NCI-H146 (cell line): Measurements from ENCODE around the gene KLHL14.
"Not testable (repeated sequence)": the region's sequence is repeated elsewhere in the genome, so short reads cannot be mapped to it uniquely, and the experiment has no call there.

ENCODE experiments used
- DNase-seq: peaks from one replicate; lab custom pipeline; 2025; lab: John Stamatoyannopoulos, UW

Gene KLHL14

DNA sequence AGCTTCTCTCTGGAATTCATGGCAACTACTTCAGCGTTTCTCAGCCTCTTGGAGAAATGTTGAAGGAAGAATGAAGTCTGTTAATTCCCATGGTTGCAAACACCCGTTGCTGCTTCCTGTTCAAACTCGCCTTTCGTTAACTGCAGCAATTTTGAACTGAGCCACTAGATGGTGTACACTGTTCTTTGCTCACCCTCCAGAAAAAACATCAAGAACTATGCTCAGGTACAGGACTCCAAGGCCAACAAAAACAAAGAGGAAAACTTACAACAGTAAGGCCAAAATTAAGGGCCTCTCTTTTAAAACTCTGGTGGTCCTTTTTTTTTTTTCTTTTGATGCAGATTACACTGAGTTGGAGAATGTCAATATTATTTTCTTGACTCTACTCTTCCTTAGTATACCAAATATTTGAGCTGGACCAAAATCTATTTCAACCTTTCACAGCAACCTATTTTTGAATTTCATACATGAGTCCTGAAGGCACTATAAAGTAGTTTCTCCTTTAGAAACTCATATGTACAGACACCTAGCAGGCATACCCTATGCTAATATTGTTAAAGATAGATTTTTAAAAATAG is 58.2 kb downstream of the KLHL14 start:
- DNase-seq, result peak; percentile 77

DNA sequence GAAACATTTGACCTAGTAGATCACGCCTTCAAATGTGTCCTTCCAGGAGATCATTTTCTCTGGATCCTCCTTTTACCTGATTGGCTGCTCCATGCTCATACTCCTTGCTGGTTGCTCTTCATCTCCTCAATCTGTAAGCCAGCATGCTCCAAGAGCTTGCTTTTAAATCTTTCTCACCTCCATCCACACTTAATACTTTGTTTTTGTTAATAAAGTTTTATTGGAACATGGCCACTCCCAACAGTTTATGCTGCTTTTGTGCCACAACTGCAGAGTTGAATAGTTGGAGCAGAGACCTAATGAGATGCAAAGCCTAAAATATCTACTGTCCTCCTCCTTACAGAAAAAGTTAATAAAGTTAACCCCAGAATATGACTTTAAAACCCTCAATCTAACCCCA is 60.0 kb downstream of the KLHL14 start:
- DNase-seq, result no peak

DNA sequence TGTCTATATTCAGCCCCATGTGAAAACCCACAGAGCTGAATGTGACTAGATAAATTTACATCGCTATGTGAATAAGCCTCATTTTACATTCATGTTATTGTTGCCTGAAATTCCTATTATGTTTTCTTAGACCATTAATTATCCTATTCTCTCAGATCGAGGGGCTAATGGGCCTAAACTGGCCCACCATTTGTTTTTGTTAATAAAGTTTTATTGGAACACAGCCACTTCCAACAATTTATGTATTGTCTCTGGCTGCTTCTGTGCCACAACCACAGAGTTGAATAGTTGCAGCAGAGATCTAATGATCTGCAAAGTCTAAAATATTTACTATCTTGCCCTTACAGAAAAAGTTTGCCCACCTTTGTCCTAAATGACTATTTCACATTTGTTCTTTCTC is 61.0 kb downstream of the KLHL14 start:
- DNase-seq, result no peak

DNA sequence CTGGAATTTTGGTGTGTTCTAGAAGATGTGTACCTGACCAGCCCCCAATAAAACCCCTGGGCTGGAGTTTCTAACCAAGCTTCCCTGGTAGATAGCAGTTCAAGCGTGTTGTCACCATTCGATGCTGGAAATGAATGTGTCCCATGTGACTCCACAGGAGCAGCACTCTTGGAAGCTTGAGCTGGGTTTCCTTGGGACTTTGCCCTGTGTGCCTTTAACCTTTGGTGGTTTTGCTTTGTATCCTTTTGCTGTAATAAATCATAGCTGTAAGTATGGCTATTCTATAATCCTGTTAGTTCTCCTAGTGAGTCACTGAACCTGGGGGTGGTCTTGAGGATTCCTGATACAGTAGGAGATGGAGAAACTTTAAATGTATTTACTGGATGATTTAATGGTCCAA is 65.2 kb downstream of the KLHL14 start:
- no peak for DNase-seq

DNA sequence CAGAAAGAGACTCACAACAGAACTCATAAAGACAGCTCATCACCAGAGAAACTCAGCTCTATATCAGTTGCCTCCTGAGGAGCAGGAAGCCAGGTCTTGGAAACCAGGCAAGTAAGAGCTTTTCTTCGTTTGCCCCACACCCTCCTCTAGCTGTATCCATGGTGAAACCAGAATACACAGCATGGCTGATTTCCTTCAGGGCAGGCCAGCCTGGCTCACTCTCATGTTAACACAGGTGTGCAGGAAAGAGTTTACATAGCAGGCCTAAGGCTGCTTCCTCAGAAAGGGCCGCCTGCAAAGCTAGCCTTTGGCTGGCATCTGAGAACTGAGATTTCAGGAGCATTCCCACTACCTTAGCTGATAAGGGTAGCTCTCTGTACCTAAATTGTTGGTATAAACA is 65.7 kb downstream of the KLHL14 start:
- DNase-seq, result peak; percentile 51

DNA sequence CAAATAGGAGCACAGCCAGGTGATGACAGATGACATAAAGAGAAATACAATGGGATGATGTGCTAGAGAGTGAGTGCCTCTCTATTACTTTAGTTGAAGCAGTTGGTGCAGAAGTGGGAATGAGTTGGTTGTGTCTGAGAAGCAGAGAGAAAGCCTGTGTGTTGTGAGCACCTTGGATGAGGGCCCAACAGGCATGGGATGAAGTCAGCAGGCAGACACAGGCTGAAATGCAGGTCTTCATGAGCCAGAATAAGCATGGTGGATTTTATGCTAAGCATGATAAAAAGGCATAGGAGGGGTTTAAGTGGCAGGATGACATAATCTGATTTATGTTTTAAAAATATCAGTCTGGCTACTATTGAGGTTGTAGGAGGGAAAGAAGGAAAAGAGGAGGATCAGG is 71.5 kb downstream of the KLHL14 start:
- no peak for DNase-seq

DNA sequence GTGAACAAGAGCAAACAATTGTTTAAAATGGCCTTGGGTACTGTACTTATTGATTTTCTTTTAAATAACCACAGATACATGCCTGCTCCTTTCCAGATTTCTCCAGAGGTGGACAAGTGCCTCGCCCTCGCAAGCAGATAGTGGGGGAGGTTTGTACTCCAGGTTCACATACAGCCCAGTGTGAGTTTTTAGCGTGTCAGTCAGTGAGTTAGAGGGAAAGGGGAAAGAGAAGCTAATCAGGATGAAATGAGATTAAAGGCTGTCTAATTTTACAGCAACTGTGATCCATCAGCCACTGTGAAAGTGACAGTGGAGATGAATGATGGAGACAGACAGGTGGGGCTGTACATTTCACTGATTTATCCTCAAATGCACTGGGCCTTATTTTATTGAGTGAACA is 74.7 kb downstream of the KLHL14 start:
- peak; percentile 31 for DNase-seq

DNA sequence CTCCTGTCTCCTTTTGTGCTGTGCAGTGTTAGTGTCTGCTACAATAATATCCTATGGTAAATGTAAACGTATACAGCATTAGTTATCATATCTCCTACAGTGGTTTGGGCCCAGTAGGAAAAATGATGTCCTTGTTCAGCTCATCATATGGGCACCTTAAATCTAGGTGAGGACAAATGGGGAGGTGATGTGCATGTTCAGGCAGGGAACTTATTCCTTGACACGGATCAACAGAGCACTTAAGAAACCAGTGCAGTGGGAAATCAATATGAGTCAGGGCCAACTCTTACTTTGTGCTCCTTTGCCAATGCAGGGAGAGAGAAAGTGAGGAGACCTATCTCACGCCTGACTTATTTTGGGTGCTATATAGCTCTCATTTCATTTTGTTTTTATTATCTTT is 76.4 kb downstream of the KLHL14 start:
- no peak for DNase-seq

DNA sequence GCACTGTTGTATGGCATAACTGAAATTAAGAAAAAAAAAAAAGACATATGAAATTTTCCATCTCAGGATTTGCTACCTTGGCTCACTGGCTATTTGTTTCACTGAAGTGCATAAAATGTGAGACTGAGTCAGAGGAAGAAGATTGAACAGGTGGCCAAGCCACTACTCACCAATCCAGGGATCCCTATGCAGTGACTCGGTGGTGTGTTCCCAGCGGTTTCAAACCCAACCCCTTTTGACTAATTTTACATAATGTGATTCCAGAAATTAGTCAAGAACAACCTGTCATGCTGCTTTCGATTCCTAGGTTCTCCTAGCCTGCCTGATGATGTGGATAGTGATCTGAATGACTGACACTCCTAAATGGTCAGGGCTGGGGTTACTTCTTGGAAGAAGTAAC is 77.3 kb downstream of the KLHL14 start:
- no peak for DNase-seq

DNA sequence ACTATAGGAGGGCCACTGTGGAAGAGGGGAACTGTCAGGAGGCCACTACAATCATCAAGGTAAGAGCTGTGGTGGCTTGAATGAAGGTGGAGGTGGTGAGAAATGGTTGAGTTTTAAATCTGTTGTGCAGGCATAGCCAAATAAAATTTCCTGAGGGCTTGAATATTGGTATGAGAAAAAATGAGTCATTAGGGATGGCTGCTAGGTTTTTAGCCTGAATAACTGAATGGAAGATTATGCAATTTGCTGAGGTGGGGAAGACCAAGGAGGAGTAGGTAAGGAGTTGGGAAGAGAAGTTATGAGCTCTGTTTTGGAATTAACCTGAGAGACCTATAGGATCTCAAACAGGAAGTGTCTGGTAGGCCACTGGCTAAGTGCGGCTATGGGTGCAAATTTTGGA is 84.0 kb downstream of the KLHL14 start:
- no peak for DNase-seq

DNA sequence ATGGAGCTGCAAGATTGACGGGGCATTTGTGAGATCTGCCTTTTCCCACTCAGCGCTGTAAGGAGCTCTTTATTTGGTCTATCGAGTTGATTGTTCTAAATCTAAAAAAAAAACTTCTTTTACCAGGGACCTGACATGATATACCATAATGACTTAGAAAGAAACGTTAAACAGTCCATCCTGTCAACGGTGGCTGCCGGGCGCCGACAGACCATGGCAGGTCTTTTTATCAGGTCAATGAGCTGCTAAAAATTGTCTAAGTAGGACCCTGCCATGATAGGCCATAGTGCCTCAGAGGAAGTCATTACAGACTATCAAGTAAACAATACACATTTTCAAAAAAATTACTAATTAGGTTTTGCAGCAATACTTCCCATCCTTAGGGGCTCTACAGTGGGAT is 87.9 kb downstream of the KLHL14 start:
- DNase-seq, result no peak

DNA sequence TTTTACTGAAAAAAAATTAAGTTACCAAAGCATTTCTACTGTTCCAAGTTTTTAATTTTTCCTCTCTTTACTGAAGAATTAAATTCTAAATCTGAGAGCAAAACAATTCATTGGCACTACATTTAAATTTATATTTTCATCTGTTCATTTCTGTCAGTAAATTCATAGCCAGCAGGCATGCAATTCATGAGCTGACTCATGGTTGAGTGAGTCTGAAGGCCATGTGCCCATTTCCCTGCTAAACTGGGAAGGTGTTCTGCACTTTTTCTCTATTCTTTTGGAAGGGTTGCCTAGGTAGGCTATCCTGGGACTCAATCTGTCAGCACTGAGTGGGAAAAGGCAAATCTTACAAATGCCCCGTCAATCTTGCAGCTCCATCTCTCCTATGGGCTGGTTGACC is 88.7 kb downstream of the KLHL14 start:
- no peak for DNase-seq

DNA sequence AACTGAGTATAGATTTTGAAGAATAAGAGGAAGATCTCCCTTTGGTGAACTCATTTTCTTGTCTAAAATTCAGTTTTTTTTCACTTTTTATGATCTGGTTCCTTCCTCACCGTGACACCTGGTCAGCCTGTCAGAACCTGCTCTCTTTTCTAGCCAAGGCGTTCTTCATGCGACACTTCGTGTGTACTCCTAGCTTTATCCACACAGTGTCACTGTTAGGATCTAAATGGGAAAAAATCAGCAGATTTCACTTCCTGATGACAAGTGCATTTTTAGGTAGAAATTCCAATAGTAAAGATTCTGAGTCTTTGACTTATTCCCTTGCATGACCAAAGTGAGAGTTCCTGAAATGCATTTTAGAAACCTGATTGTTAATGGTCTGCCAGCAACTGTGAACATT is 89.8 kb downstream of the KLHL14 start:
- no peak for DNase-seq

DNA sequence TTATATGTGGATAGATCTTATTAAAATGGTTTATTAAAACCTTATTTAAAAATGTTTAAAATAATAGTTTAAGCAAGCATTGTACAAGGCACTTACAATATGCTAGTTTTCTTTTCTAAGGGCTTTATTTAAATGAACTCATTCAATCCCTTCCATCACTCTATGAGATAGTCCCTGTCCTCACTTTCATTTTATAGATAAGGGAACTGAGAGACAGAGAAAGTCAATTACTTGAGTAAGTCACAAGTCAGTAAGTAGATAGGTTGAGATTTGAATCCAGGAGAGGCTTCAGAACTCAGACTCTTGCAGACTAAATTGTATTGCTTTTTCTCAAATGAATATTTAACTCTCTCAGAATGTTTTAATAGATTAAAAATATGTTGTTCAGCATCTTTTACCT is 95.2 kb downstream of the KLHL14 start:
- no peak for DNase-seq

DNA sequence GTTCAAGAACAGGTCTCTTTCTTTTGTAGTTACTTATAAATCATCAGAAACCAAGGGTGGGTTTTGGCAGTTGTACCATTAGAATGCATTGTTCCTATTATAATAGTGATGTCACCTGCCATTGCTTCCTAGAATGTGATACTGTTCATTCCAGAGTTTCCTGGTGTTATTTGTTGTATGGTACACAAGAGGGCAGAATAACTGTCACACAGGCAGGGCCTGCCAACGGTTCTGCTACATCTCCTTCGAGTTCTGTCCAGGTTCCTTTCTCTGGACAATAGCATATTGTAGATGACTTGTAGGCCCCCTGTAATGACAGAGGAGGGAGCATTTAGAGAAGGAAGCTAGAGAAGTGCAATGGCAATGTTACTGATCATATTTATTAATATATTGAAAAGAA is 98.3 kb downstream of the KLHL14 start:
- peak; percentile 26 for DNase-seq

DNA sequence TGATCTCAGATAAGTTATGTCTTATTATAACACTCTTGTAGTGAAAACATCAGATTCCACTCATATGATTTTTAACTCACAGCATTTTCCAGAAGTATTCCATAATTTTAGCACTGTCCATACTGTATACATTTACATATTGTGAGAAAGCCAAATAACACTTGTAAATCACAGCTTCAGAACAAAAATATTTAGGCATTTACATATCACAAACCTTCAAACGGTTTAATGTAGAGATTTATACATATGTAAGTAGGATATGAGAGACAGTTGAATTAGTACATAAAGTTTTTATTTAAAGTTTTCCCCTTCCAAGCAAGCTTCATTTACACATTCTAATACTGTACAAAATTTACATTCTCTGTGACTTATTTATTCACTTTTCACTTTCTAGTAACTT is 100.4 kb downstream of the KLHL14 start:
- no peak for DNase-seq

DNA sequence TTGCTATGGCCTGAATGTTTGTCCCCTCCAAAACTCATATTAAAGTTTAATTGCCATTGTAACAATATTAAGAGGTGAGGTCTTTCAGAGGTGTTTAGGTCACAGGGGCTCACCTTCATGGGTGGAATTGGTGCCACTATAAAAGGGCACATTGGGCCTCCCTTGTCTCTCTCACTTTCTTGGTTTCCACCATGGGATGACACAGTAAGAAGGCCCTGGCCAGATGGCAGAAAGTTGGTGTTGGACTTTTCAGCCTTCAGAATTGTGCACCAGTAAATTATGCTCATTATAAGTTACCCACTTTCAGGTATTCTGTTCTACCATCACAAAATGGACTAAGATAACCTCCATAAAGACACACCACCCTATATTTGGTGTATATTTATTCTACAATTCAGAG is 102.1 kb downstream of the KLHL14 start:
- no peak for DNase-seq

DNA sequence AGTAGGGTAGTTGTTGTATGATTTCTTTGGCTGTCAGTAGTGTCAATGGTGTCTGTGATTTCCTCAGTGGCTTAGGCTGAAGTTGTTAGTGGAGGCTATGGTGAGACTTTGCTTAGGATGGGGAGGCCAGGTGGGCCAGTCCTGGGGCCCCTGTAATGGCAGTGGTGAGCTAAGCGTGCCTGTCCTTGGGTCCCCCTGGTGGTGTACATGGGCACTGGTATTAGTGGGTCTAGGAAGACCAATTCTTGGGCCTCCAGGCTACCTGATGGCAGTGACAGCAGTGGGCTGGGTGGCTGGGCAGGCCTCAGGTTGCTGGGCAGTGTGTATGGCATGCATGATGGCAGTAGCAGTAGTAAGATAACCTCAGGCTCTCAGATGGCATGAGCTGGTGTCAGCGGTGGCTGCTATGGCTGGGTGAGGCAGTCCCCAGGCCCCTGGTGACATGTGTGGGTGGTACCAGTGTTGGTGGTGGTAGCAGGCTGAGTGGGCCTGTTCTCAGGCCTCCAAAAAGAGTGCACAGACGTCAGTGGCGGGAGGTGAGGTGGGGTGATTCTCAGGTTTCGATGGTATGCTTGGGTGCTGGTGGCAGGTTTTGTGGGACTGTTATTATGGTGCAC is 103.2 kb downstream of the KLHL14 start:
- DNase-seq, result no peak

DNA sequence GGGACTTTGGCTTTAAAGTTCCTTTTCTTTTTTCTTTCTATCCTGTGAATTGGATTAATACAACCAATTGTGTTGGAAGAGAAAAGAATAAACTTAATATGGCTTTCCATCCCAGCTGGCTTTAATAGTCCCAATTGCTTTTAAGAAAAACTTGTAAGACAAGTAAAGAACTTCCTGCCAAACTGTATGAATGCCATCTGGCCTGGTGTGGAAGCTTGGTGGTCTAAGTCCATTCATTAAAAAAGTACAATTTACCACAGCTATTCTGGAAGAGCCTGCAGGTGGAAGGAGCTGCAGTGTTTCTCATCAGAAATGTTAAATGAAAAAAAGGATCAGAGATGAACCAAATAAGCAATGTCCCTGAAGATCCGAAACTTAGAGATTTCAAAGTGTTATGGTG is 103.9 kb downstream of the KLHL14 start:
- no peak for DNase-seq

DNA sequence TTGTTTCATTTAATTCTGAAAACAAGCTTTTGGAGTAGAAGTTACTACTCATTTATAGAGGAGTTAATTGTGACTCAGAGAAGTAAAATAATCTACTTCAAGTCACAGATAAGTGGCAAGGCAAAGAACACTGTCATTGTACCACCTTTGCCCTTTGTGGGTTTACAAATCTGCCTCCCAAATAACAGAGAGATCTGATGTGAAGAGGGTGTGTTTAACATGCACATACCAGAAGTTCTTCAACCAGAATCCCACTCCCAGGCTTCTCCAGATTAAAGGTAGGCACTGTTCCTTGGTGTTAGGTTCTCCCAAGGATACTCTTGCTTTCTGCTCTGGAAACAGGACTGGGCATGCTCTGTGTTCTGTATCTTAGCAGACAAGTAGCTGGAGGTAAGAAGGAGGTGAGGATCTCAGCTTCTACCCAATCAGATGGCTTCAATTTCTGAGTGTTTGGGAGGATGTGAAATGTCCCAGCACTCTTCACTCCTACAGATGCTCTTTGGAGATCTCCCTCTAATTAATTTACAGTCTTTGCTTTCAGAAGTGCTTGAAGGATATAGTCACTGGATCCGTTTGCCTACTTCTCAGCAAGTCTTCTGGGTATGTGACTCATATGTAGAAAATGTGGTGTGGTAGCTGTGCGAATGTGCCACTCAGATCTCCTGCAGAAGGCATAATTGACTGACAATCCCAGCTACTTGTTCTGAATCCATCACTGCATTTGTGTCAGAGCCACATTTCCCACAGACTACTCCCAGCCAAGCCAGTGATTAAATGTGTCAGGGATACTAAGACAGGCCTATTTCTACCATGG is 111.1 kb downstream of the KLHL14 start:
- DNase-seq, result no peak

DNA sequence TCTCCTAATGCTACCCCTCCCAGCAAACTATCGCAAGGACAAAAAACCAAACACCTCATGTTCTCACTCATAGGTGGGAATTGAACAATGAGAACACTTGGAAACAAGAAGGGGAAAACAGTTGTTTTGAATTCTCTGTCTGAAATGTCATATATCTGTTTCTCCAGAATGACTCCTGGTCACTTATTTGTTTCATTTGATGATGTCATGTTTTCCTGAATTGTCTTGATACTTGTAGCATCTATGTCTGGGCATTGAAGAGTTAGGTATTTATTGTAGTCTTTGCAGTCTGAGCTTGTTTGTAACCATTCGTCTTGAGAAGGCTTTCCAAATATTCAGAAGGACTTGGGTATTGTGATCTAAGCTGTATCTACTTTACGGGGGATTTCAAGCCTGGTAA is 118.3 kb downstream of the KLHL14 start:
- not testable (repeated sequence) for DNase-seq

DNA sequence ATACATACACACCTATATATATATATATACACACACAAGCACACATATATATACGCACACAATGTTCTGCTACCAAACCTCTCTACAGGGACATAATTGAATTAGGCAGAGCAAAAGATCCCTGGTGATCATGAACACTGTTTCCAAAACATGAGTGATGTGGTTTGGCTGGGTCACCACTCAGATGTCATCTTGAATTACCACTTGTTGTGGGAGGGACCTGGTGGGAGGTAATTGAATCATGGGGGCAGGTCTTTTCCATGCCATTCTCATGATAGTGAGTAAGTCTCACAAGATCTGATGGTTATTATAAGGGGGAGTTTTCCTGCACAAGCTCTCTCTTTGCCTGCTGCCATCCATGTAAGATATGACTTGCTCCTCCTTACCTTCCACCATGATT is 135.2 kb downstream of the KLHL14 start:
- DNase-seq, result not testable (repeated sequence)

DNA sequence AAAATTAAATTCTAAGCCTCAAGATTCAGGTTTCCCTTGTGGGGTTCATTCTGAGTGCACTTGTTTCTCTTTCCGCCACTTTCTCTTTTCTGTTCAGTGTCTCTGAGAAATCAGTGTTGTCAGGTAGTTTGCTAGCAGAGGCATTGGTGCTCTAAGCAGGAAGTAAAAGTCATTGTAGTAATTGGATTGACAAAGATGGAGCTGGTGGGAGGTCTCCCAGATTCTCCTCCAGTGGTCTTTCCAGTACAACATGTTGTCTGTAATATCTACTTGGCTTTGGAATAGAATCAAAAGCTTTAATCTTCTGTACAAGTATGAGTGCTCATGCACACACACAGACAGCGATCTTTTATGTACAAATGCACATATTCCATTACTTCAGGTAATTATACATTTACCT is 135.6 kb downstream of the KLHL14 start:
- DNase-seq, result no peak
